IMR-90 (cell line): ENCODE measurements around the gene CPNE2. TPM values are rescaled to one million over a fixed set of nuclear protein-coding genes. Genes with fewer than 3 reads are reported as not detected.

Experiments used
- ATAC-seq: fragments of 200-7000 bp; cut with Tn5 transposase; 2 replicates; pipeline ENCODE4 v1.9.1; 2020; ENCODE audit warnings: low read depth, mild to moderate bottlenecking, moderate library complexity
- BruUV-seq: library from RNA; stranded (reverse); fragments of 400-500 nt; replicated peaks from 2 replicates; lab custom pipeline; 2021; lab: Mats Ljungman, UMichigan
- CTCF ChIA-PET: fragments of 300-600 bp; formaldehyde crosslinking; extraction: SDS; loops from one replicate; lab custom pipeline; 2021; ENCODE audit warnings: antibody characterized with exemption; lab: Yijun Ruan, JAX
- POLR2A ChIA-PET: fragments of 300-600 bp; sonication (Branson Sonifier 250); formaldehyde crosslinking; loops from one replicate; lab custom pipeline; 2022; ENCODE audit warnings: antibody characterized with exemption; ENCODE audit not compliant: unreplicated experiment; lab: Charles Lee
- DNase-seq: peaks from one replicate; pipeline ENCODE4 v3.0.0; 2013
- H2AFZ ChIP-seq: replicated peaks from 2 replicates; pipeline ENCODE3; 2013; ENCODE audit warnings: low read length, mild to moderate bottlenecking; ENCODE audit not compliant: poor library complexity
- H2AK5ac ChIP-seq: 2 replicates; pipeline ENCODE4 v1.6.1; 2013; ENCODE audit warnings: low read depth, low read length, inconsistent platforms
- H2AK9ac ChIP-seq: replicated peaks from 2 replicates; pipeline ENCODE3; 2013; ENCODE audit warnings: mild to moderate bottlenecking, low read depth, low read length, moderate library complexity; ENCODE audit not compliant: poor library complexity
- H2BK120ac ChIP-seq: 2 replicates; pipeline ENCODE4 v1.6.1; 2013; ENCODE audit warnings: low read depth, low read length, inconsistent platforms
- H2BK15ac ChIP-seq: 3 replicates; pipeline ENCODE4 v1.6.1; 2013; ENCODE audit warnings: low read depth, low read length, inconsistent platforms
- H2BK20ac ChIP-seq: 2 replicates; pipeline ENCODE4 v1.6.1; 2013; ENCODE audit warnings: low read depth, mild to moderate bottlenecking, inconsistent platforms, low read length, moderate library complexity
- H2BK5ac ChIP-seq: 2 replicates; pipeline ENCODE4 v1.6.1; 2013; ENCODE audit warnings: mild to moderate bottlenecking, low read depth, low read length, inconsistent platforms; ENCODE audit not compliant: poor library complexity, severe bottlenecking
- H3K14ac ChIP-seq: replicated peaks from 2 replicates; pipeline ENCODE4 v1.6.1; 2013; ENCODE audit warnings: low read depth, low read length, inconsistent platforms
- H3K18ac ChIP-seq: 2 replicates; pipeline ENCODE4 v1.6.1; 2013; ENCODE audit warnings: low read depth, low read length, control low read depth
- H3K23ac ChIP-seq: 2 replicates; pipeline ENCODE4 v1.6.1; 2013; ENCODE audit warnings: low read depth, low read length, inconsistent platforms
- H3K27ac ChIP-seq: 2 replicates; pipeline ENCODE4 v1.5.1; 2013; ENCODE audit warnings: mild to moderate bottlenecking, control low read depth, low read length; ENCODE audit not compliant: insufficient read depth
- H3K27me3 ChIP-seq: 2 replicates; pipeline ENCODE4 v1.6.1; 2013; ENCODE audit warnings: low read length; ENCODE audit not compliant: control insufficient read depth, insufficient read depth
- H3K36me3 ChIP-seq: 2 replicates; pipeline ENCODE4 v1.6.1; 2013; ENCODE audit warnings: low read length, mixed read lengths; ENCODE audit not compliant: control insufficient read depth, insufficient read depth
- H3K4ac ChIP-seq: 2 replicates; pipeline ENCODE4 v1.6.1; 2013; ENCODE audit warnings: low read depth, low read length, inconsistent platforms
- H3K4me1 ChIP-seq: 2 replicates; pipeline ENCODE4 v1.6.1; 2013; ENCODE audit warnings: low read length, mixed read lengths; ENCODE audit not compliant: control insufficient read depth, insufficient read depth
- H3K4me2 ChIP-seq: 2 replicates; pipeline ENCODE4 v1.6.1; 2013; ENCODE audit warnings: low read depth, mild to moderate bottlenecking, control low read depth, low read length, moderate library complexity
- H3K4me3 ChIP-seq: 2 replicates; pipeline ENCODE4 v1.5.1; 2013; ENCODE audit warnings: low read depth, mild to moderate bottlenecking, control low read depth, low read length, moderate library complexity; ENCODE audit not compliant: insufficient read depth
- H3K56ac ChIP-seq: 2 replicates; pipeline ENCODE4 v1.6.1; 2013; ENCODE audit warnings: low read length, inconsistent platforms; ENCODE audit not compliant: insufficient read depth; ENCODE audit errors: extremely low read depth
- H3K79me1 ChIP-seq, 2 experiments: 2 replicates each; pipeline ENCODE4 v1.6.1; 2013; ENCODE audit warnings: low read length in 2 of 2, inconsistent platforms in 1 of 2, low read depth in 1 of 2
- H3K9ac ChIP-seq: 2 replicates; pipeline ENCODE4 v1.6.1; 2013; ENCODE audit warnings: low read depth, low read length, control low read depth
- H3K9me1 ChIP-seq: 2 replicates; pipeline ENCODE4 v1.6.1; 2013; ENCODE audit warnings: low read length, inconsistent platforms; ENCODE audit not compliant: insufficient read depth
- H3K9me3 ChIP-seq: 2 replicates; pipeline ENCODE4 v1.6.1; 2013; ENCODE audit warnings: low read length; ENCODE audit not compliant: control insufficient read depth, insufficient read depth
- H4K20me1 ChIP-seq: 2 replicates; pipeline ENCODE4 v1.6.1; 2013; ENCODE audit warnings: low read length, inconsistent platforms; ENCODE audit not compliant: insufficient read depth
- H4K5ac ChIP-seq: 2 replicates; pipeline ENCODE4 v1.6.1; 2013; ENCODE audit warnings: mild to moderate bottlenecking, low read depth, low read length, control low read depth
- H4K8ac ChIP-seq, 2 experiments: 2 replicates each; pipeline ENCODE4 v1.6.1; 2013; ENCODE audit warnings: low read depth in 2 of 2, low read length in 2 of 2, control low read depth in 1 of 2, inconsistent platforms in 1 of 2
- H4K91ac ChIP-seq: 2 replicates; pipeline ENCODE4 v1.6.1; 2013; ENCODE audit warnings: low read depth, low read length, inconsistent platforms; ENCODE audit not compliant: insufficient read depth
- CHD1 ChIP-seq: IDR thresholded peaks from 2 replicates; pipeline ENCODE4 v1.6.1; 2012; ENCODE audit warnings: low read depth, low read length, improper control_type of control experiment
- RFX5 ChIP-seq: IDR thresholded peaks from 2 replicates; pipeline ENCODE4 v1.8.0; 2012; ENCODE audit warnings: low read depth, mild to moderate bottlenecking, low read length, moderate library complexity
- USF2 ChIP-seq: fragments of 150-350 bp; IDR thresholded peaks from 2 replicates; pipeline ENCODE4 v1.6.1; 2017; ENCODE audit warnings: mild to moderate bottlenecking, antibody characterized with exemption, low read length, low read depth
- WGBS, 2 experiments: methylation state at CpG; one replicate each; pipeline versions ENCODE4 v1.1.5 to v1.1.7; 2013; ENCODE audit warnings: missing lambda C conversion rate in 2 of 2; ENCODE audit not compliant: insufficient read length in 1 of 2; ENCODE audit errors: extremely low coverage in 2 of 2; 5-methylcytosine and 5-hydroxymethylcytosine counted together
- dilution Hi-C: fragments of 300-500 bp; cut with HindIII; formaldehyde crosslinking; loops from one replicate; pipeline ENCODE4 v1.14.3; 2018; ENCODE audit warnings: low sequenced_read_pairs; ENCODE audit not compliant: unreplicated experiment
- in situ Hi-C: fragments of 300-500 bp; cut with MboI; formaldehyde crosslinking; loops from 3 replicates; pipeline ENCODE4 v1.14.3; 2019; ENCODE audit warnings: low sequenced_read_pairs, inconsistent platforms, mixed read lengths
- intact Hi-C: fragments of 100-400 bp; cut with micrococcal nuclease; formaldehyde crosslinking; loops from 2 replicates; pipeline ENCODE4 v1.10.0; 2022
- polyA plus RNA-seq, 3 experiments: library from polyadenylated mRNA; depleted of rRNA; stranded (reverse); fragments of >200 nt; gene quantifications; 2 replicates each; pipeline ENCODE4 v1.2.3, GENCODE V29; 2012; ENCODE audit warnings: low replicate concordance in 1 of 3
- total RNA-seq: library from RNA; depleted of rRNA; stranded (reverse); fragments of >200 nt; gene quantifications from 2 replicates; pipeline ENCODE4 v1.2.3, GENCODE V29; 2012

Gene CPNE2
- total and polyA plus RNA-seq, 2 of the 4 experiments (the other 2 are of a cell fraction) = 15.4 to 48.0 TPM

- peaks cover 8% of the 10 kb centered on the region; the same call in 1 of the 2 replicates for H3K9me1 ChIP-seq
- CTCF ChIA-PET = interaction anchor here (1.5 kb wide), 1 partner anchor 13 kb away, joined by 7 read pairs; no protein-coding TSS in a partner anchor
- dilution Hi-C loops (no loop called here), in situ Hi-C loops (no loop called here), intact Hi-C loops (no loop called here)
- no peak overlapping the region for H3K23ac ChIP-seq
- H3K18ac ChIP-seq = no peak overlapping the region
- no TSS peak for BruUV-seq
- H3K27ac ChIP-seq = no peak overlapping the region
- POLR2A ChIA-PET = no interaction called here
- H4K8ac ChIP-seq = no peak overlapping the region
- no peak overlapping the region for H3K9ac ChIP-seq
- H2AK5ac ChIP-seq = no peak overlapping the region
- H4K20me1 ChIP-seq = peaks cover 13% of the 10 kb centered on the region
- no peak overlapping the region for H2AK9ac ChIP-seq
- TF ChIP-seq CHD1 (no peak), USF2 (no peak), RFX5 (no peak)
- ATAC-seq (no peak), DNase-seq (no peak)
- no peak overlapping the region for H2AFZ ChIP-seq
- no peaks in the 10 kb centered on the region for H3K27me3 ChIP-seq
- H2BK15ac ChIP-seq = no peak overlapping the region
- no peak overlapping the region for H4K5ac ChIP-seq
- H3K14ac ChIP-seq = no peak overlapping the region
- H3K9me3 ChIP-seq = no peaks in the 10 kb centered on the region
- no peak overlapping the region for H4K91ac ChIP-seq
- H3K36me3 ChIP-seq = no peaks in the 10 kb centered on the region
- H3K4ac ChIP-seq = no peak overlapping the region
- no peak overlapping the region for H2BK20ac ChIP-seq
- no peak overlapping the region for H3K4me3 ChIP-seq
- no peak overlapping the region for H2BK5ac ChIP-seq
- no peak overlapping the region for H2BK120ac ChIP-seq
- no peak overlapping the region for H3K4me2 ChIP-seq
- no CpG with 5 or more reads among the region's 2 CpGs for WGBS, 2 experiments
- H3K4me1 ChIP-seq = peaks cover 2% of the 10 kb centered on the region; the same call in 1 of the 2 replicates
- H3K79me1 ChIP-seq = peaks cover 18 to 50% of the 10 kb centered on the region in 2 experiments; a peak in 3 of 4 replicates
- no peak overlapping the region for H3K56ac ChIP-seq
Observed at GRCh38 chr16:57096793-57097192, 4.4 kb downstream of the CPNE2 start.
